Urothelium cell line (cell line): ENCODE results near the gene CRYBB1.

Experiments used
- DNase-seq: peaks from one replicate; pipeline ENCODE4 v3.0.0; 2011; ENCODE audit warnings: low spot score, mixed read lengths
- FAIRE-seq: peaks from 2 replicates; lab custom pipeline; 2011; peaks lifted over from hg19 to GRCh38; lab: Jason Lieb, UNC

Gene CRYBB1

DNA sequence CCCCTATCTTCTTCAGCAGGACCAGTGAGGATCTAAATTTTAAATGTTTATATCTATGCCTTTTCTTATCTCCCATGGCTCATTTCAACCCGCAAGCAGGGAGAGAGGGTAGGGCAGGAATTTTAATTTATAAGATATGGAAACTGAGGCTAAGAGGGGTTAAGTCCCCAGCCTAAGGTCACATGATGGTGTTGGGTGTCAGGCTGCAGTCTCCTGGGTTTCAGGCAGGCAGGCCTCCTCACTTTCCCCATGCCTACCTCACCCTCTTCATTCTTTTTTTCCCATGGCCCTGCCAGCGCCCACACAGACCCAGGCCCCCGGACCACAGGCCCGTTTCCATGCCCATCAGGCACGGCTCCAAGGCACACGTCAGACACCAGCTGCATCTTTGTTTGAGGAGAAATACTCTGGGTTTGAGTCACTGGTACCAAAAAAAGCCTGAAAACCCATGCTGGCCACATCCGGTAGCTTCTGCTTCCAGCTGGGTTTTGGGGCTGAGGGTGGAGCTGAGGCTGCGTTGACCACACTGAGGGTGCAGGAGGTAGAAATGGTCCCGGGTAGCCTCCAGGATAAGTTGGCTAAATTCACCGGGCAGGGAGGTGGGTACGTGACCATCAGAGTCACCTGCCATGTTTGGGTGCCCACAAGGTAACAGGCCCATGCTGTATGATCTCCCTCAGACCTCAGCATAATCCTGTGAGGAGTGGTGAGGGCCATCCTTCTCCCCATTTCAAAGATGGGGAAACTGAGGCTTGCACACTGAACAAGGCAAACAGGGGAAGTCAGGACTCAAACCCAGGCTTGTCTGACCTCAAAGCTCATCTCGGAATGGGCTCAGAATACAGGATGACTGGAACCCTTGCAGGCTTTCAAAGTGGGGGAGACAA, 7.5 kb downstream of the CRYBB1 start:
- FAIRE-seq = no peak

GRCh38 chr22:26609287-26609686, 8.5 kb downstream of the CRYBB1 start:
- DNase-seq = no peak
- FAIRE-seq = peak; percentile 100

More for the DNA sequence above, 7.5 kb downstream of the CRYBB1 start:
- DNase-seq = peak; percentile 99

- FAIRE-seq = no peak
- DNase-seq = no peak
Observed at GRCh38 chr22:26608129-26608528, 9.7 kb downstream of the CRYBB1 start.

- DNase-seq (peak; percentile 80), FAIRE-seq (peak; percentile 95)
Observed at GRCh38 chr22:26606611-26607010, 11.2 kb downstream of the CRYBB1 start.

DNA sequence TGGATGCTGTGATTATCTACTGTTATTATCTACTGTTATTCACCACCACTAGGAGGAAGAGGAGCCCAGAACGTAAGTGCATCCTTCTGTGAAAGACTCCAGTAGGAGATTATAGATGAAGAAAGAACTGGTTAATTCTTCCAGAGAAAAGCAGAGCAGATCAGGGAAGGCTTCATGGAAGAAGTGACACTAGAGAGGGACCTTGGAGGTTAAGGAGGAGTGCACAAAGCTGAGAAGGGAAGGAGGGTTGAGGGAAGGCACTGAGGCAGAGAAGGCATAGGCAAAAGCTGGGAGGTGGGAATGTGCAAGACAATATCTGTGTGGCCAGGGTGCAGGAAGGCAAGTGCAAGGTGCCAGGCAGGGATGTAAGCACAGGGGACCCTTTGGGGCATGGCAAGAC, 13.5 kb downstream of the CRYBB1 start:
- DNase-seq (no peak), FAIRE-seq (peak; percentile 82)

GRCh38 chr22:26602127-26602526, 15.7 kb downstream of the CRYBB1 start:
- FAIRE-seq = peak; percentile 90
- no peak for DNase-seq

DNA sequence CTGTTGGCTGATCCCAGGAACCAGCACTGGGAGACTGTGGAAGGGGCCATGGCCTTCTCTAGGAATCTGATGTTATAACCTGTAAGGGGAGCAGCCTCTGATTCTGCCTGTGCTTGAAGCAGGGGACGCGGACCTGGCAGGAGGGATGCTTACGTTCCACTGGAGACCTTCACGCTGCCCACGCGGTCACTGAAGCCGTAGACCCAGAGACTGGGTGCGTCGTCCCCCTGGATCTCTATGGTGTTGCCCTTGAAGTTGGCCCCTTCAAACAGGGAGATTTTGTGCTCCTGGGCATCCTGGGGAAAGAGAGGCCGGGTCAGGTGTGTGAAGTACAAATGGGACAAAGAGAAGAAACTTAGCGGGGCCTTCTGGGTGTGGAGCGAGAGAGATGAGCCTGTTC, 16.1 kb downstream of the CRYBB1 start:
- DNase-seq = no peak
- no peak for FAIRE-seq

GRCh38 chr22:26599505-26599904, 18.3 kb downstream of the CRYBB1 start:
- FAIRE-seq = peak; percentile 90
- DNase-seq = no peak

DNA sequence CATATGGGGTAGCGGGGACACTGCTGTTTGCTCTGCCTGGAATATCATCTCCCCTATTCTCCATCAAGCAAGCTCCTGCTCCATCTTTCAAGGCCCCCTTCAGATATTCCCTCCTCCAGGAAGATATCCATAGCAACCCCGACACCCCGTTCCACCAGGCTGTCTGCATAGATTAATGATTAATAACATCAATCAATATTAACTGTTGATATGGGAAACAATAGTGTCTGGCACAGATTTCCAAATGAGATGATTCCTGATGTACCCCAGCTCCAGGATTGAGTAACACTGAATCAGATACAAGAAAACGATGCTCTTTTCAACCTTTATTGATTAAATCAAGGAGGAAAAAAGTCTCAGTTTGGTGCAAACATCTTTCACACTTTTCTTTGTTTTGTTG, 20.3 kb downstream of the CRYBB1 start:
- DNase-seq (no peak), FAIRE-seq (no peak)

- peak; percentile 84 for FAIRE-seq
- no peak for DNase-seq
Observed at GRCh38 chr22:26597026-26597425, 20.8 kb downstream of the CRYBB1 start.

DNA sequence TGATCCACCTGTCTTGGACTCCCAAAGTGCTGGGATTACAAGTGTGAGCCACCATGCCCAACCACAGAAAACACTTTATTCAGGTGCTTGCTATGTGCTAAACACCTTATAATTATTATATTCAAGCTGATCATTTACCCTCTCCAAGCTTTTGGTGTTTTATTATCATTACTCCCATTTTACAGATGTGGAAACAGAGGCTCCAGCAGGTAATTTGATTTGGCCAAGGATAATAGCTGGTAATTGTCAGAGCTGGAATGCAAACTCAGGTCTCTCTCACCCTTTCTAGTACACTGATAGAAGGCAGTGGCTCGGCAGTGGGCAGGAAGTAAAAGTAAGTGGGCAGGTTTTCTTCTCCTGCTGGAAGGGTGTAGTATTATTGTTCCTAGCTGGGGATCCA, 24.1 kb downstream of the CRYBB1 start:
- DNase-seq = no peak
- FAIRE-seq = no peak

- DNase-seq = no peak
- no peak for FAIRE-seq
Observed at GRCh38 chr22:26592421-26592891, 25.4 kb downstream of the CRYBB1 start.

- DNase-seq = peak; percentile 98
- peak; percentile 100 for FAIRE-seq
Observed at GRCh38 chr22:26589845-26590736, 27.7 kb downstream of the CRYBB1 start, which contains the start of gene TPST2. Gene TPST2, minus strand, starts transcription at chr22:26590132. Its CDS starts 48,502 bp downstream, at chr22:26541630.

DNA sequence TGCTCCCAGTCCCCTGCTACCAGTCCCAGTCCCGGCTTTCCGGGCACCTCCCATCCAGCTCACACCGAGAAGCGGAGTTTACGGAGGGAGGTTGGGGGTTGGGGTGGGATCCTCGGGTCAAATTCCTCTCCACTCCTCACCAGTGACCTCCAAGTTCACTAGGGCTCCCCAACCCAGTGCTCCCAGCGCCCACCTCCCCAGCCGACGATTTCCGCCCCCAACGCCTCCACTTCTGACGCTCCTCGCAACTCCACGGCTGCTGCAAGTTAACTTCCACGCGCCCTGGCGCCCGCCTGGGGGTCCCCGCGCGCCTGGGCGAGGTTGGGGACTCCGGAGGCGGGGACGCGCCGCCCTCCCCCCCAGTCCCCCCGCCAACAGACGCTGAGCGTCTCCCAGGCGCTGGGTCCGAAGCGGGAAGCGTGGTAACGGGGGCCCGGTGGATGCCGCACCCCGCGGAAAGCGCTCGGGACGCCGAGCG, 28.4 kb downstream of the CRYBB1 start:
- peak; percentile 90 for FAIRE-seq
- DNase-seq = peak; percentile 75

DNA sequence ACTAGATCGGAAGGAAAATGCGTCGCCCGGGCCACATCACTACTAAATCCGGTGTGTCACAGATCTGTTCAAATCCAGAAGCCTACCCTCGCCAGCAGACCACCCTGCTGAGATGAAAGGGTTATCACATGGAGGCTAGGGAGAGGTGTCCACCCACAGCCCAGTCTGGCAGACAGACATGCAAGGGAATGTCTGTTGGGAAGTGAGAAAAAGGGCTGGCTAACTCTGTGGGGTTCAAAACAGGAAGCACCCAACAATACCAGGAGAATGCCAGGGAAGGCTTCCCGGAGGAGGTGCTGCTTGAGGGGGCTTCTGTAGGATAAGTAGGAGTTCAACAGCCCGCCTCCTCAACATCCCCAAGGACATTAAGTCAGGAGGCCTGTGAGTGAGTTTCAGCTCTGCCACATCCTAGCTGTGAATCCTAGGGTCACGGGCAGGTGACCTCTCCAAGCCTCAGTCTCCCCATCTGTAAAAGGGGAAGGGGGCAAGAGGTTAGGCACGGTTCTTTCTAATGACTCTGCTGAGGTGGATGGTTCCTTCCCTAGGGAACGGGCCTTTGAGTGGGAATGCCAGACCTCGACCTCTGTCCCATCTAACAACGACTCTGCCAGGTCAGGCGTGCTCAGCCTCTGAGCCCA, 29.0 kb downstream of the CRYBB1 start:
- DNase-seq (no peak), FAIRE-seq (peak; percentile 50)

DNA sequence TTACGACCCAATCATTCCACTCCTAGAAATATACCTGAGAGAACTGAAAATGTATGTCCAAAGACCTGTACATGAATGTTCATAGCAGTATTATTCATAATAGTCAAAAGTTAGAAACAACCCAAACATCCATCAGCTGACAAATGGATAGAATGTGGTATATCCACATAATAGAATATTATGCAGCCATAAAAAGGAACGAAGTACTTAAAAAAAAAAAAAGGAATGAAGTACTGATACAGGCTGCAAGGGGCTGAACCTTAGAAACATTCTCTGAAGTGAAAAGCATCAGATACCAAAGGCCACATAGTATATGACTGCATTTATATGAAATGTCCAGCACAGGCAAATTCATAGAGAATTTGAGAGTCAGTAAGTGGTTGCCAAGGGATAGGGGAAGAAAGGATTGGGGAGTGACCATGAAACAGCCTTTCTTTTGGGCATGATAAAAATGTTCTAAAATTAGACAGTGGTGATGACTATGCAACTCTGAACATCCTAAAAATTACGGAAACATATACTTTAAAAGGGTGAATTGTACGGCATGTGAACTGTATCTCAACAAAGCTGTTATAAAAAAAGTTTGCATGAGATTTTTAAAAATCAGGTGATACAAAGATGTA, 29.7 kb downstream of the CRYBB1 start:
- no peak for DNase-seq
- FAIRE-seq = no peak

- FAIRE-seq (no peak), DNase-seq (no peak)
Observed at GRCh38 chr22:26586556-26587325, 31.1 kb downstream of the CRYBB1 start.

- peak; percentile 94 for DNase-seq
- FAIRE-seq = peak; percentile 96
Observed at GRCh38 chr22:26585104-26585790, 32.6 kb downstream of the CRYBB1 start.

- no peak for DNase-seq
- FAIRE-seq = peak; percentile 55
Observed at GRCh38 chr22:26584010-26584409, 33.8 kb downstream of the CRYBB1 start.
